Measurements from ENCODE around the gene DNAJB6.

Gene DNAJB6

DNA sequence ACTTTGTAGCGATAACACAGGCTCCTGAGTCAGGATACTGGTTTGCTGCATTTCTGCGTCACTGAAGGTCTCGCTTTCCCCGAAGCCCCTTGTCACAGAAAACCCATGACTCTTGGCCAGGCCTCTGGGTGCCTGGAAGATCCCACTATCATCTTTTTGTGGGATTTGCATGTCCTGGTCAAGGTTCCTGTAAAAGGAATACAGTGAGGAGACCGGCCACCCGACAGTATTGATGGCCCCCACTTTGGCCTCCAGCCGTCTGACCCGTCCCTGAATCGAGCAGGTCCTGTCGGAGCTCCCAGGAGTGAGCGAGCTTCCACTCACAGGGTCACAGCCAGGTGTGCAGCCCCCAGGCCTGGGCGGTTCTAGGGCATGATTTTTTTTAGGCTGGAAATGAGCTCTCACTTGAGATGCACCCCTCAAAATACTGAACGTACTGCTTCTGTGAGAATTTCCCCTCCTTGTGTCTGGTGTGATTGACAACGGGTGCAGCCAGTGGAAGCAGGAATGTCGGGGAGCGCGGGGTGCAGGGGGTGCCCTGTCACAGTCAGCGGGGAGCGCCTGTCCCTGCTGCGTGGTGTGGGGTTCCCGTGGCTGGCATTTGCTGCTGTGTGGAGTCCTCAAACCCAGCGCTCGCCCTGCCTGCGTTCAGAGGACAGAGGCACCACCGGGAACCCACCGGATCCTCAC, 75.8 kb downstream of the DNAJB6 start:
- Histone ChIP-seq H3K4me3 (ENCODE audit: low read depth, low read length) (no peak overlapping the region), H3K9ac (ENCODE audit: low read length) (no peak overlapping the region), H3K9me3 (ENCODE audit: control insufficient read depth, insufficient read depth, low read depth, low read length) (no peaks in the 10 kb centered on the region), H3K36me3 (ENCODE audit: control insufficient read depth, insufficient read depth, low read length) (peaks cover 75% of the 10 kb centered on the region), H3K27ac (ENCODE audit: low read depth, low read length) (0 out of 2 replicates have a peak overlapping the region, but pooled peaks have one; percentile 39), H3K27me3 (ENCODE audit: control insufficient read depth, insufficient read depth, low read length) (no peaks in the 10 kb centered on the region), H3K4me1 (ENCODE audit: control insufficient read depth, insufficient read depth, low read length) (peaks cover 45% of the 10 kb centered on the region)

DNA sequence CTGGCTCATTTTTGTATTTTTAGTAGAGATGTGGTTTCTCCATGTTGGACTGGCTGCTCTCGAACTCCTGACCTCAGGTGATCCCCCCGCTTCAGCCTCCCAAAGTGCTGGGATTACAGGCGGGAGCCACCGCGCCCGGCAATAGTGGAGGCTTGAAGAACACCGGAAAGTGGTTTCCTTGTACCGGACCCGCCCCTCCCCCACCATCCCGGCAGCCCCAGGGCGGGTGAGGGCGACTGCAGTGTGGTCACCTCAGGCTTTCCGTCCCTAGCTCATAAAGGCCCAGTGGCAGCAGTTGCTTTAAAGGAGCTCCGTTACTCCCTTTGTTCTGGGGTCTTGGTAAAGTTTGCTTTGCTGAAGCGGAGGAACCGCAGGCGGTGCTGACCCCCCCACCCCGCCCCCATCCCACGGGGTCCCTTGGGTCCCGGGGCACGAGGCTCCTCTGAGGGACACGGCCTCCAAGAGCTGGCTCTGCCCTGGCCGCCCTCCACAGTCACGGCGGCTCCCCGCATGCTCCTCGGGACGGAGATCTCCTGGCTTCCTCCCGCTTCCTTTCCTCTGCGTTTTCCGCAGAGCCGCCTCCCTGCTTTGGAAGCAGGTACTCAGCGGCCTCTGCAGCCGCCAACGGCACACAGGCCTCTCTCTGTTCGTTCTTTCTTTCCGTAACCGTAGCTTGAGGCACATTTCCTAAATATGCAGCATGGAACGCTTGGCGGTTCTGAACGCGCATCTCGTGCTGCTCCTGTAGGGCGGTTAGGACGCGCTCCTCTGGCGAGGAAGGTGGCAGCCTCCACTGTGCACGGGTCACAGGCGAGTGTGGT, 77.3 kb downstream of the DNAJB6 start:
- H3K9ac ChIP-seq (ENCODE audit: low read length) = no peak overlapping the region
- H3K36me3 ChIP-seq (ENCODE audit: control insufficient read depth, insufficient read depth, low read length) = peaks cover 73% of the 10 kb centered on the region
- peaks cover 39% of the 10 kb centered on the region for H3K4me1 ChIP-seq (ENCODE audit: control insufficient read depth, insufficient read depth, low read length)
- H3K9me3 ChIP-seq (ENCODE audit: control insufficient read depth, insufficient read depth, low read depth, low read length) = no peaks in the 10 kb centered on the region
- H3K27ac ChIP-seq (ENCODE audit: low read depth, low read length) = 0 out of 2 replicates have a peak overlapping the region, but pooled peaks have one; percentile 22
- no peaks in the 10 kb centered on the region for H3K27me3 ChIP-seq (ENCODE audit: control insufficient read depth, insufficient read depth, low read length)
- no peak overlapping the region for H3K4me3 ChIP-seq (ENCODE audit: low read depth, low read length)

DNA sequence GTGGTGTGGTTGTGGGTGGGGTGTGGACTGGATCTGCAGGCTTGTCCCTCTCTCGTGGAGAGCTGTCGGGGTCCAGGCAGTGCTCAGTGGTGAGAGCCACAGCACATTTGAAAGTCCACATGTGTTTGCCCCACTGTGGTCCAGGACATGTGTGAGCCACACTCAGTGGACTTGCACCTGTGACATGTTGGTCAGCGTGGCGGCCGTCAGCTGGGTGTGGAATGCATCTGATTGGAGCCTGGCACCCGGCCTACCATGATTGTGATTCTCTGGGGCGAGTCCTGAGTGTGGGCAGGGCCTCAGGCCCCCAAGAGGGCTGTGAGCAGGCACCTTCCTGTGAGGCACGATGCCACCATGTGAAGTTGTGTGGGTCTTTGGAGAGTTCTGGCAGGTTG, 77.9 kb downstream of the DNAJB6 start:
- no peak overlapping the region for H3K4me3 ChIP-seq (ENCODE audit: low read depth, low read length)
- peaks cover 67% of the 10 kb centered on the region for H3K36me3 ChIP-seq (ENCODE audit: control insufficient read depth, insufficient read depth, low read length)
- H3K27ac ChIP-seq (ENCODE audit: low read depth, low read length) = no peak overlapping the region
- peaks cover 33% of the 10 kb centered on the region for H3K4me1 ChIP-seq (ENCODE audit: control insufficient read depth, insufficient read depth, low read length)
- H3K9ac ChIP-seq (ENCODE audit: low read length) = no peak overlapping the region
- no peaks in the 10 kb centered on the region for H3K27me3 ChIP-seq (ENCODE audit: control insufficient read depth, insufficient read depth, low read length)
- H3K9me3 ChIP-seq (ENCODE audit: control insufficient read depth, insufficient read depth, low read depth, low read length) = no peaks in the 10 kb centered on the region

DNA sequence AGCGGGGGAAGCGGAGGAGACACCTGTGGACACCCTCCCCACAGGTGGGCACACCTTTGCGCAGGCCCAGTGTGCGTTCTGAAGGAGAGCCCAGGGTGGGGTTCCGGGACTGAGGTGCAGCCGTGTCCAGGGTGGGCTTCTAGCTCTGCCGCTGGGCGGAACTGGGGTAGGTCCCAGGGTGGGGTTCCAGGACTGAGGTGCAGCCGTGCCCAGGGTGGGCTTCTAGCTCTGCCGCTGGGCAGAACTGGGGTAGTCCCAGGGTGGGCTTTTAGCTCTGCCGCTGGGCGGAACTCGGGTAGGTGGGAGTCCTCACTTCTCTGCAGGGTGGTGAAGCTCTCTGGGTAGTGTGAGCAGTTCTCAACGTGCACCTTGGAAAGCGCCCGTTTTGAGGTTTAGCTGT, 78.7 kb downstream of the DNAJB6 start:
- Histone ChIP-seq H3K27me3 (ENCODE audit: control insufficient read depth, insufficient read depth, low read length) (no peaks in the 10 kb centered on the region), H3K27ac (ENCODE audit: low read depth, low read length) (no peak overlapping the region), H3K9ac (ENCODE audit: low read length) (no peak overlapping the region), H3K9me3 (ENCODE audit: control insufficient read depth, insufficient read depth, low read depth, low read length) (no peaks in the 10 kb centered on the region), H3K4me3 (ENCODE audit: low read depth, low read length) (no peak overlapping the region), H3K4me1 (ENCODE audit: control insufficient read depth, insufficient read depth, low read length) (peaks cover 27% of the 10 kb centered on the region), H3K36me3 (ENCODE audit: control insufficient read depth, insufficient read depth, low read length) (peaks cover 59% of the 10 kb centered on the region)

DNA sequence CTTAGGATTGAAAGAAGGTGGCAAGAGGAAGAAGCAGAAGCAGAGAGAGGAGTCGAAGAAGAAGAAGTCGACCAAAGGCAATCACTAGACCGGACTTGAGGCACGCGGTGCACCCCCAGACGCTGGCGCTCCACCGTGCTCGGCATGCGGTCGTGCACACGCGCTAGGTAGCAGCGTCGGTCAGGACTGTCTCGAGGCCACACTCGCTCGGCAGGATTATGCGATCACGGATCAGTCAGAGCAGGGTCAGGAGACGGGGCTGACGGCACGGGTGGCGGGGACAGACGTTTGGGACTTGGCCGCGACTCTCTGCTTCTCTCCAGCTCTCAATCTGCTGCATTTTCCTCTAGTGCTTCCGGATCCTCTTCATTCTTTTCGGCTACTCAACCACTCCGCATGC, 79.2 kb downstream of the DNAJB6 start:
- no peaks in the 10 kb centered on the region for H3K27me3 ChIP-seq (ENCODE audit: control insufficient read depth, insufficient read depth, low read length)
- peaks cover 23% of the 10 kb centered on the region for H3K4me1 ChIP-seq (ENCODE audit: control insufficient read depth, insufficient read depth, low read length)
- H3K27ac ChIP-seq (ENCODE audit: low read depth, low read length) = no peak overlapping the region
- no peak overlapping the region for H3K4me3 ChIP-seq (ENCODE audit: low read depth, low read length)
- peaks cover 55% of the 10 kb centered on the region for H3K36me3 ChIP-seq (ENCODE audit: control insufficient read depth, insufficient read depth, low read length)
- H3K9ac ChIP-seq (ENCODE audit: low read length) = no peak overlapping the region
- no peaks in the 10 kb centered on the region for H3K9me3 ChIP-seq (ENCODE audit: control insufficient read depth, insufficient read depth, low read depth, low read length)

DNA sequence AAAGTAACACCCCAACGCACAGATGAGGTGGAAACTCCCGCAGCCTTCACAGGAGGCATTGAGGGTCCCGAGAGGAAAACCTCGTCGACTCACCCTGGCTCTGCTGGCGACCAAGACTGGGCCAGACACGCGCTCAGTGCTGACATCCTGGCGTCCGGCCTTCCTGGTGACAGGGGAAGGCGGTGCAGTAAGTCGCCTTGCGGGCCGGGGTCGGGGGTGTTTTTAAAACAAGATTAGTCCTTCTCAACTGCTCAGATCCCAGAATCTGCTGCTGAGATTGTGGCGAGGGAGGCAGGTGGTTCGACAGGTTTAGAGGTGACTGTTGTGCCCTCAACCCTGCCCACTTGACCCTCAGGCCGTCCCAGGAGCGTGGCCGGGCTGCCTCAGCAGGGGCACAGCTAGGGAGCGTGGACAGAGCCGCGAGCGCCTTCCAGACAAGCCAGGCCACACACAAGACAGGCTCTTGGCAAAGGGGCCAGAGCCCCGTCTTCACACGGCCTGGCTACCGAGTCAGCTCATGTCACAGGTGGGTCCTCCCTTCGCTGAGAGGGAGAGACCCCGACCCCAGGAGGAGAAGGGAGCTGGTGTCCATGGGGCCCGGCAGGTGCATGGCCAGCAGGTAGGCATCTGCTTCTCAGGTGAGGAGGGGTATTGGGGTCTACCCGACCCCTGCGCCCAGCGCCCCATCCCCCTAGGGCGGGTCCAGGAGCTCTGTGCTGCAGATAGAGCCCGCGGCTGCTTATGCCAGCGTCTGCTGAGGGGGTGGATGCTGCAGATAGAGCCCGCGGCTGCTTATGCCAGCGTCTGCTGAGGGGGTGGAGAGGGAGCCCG, 81.6 kb downstream of the DNAJB6 start:
- peaks cover under 1% of the 10 kb centered on the region; the same call in 1 of the 2 replicates for H3K4me1 ChIP-seq (ENCODE audit: control insufficient read depth, insufficient read depth, low read length)
- H3K4me3 ChIP-seq (ENCODE audit: low read depth, low read length) = no peak overlapping the region
- no peak overlapping the region for H3K27ac ChIP-seq (ENCODE audit: low read depth, low read length)
- peaks cover 44% of the 10 kb centered on the region for H3K36me3 ChIP-seq (ENCODE audit: control insufficient read depth, insufficient read depth, low read length)
- no peaks in the 10 kb centered on the region for H3K9me3 ChIP-seq (ENCODE audit: control insufficient read depth, insufficient read depth, low read depth, low read length)
- no peak overlapping the region for H3K9ac ChIP-seq (ENCODE audit: low read length)
- no peaks in the 10 kb centered on the region for H3K27me3 ChIP-seq (ENCODE audit: control insufficient read depth, insufficient read depth, low read length)

DNA sequence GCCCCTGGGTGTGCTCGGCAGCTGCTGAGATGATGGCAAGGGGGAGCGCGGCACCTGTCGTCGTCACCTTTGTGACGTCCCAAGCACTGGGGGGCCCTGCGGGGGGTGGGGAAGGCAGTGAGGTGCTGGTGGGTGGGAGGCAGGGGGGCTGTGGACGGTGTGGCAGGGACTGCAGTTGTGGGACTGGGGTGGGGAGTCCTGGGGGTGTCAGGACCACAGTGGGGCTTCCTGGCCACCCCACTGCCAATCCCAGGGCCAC, 82.2 kb downstream of the DNAJB6 start:
- no peak overlapping the region for H3K4me3 ChIP-seq (ENCODE audit: low read depth, low read length)
- no peaks in the 10 kb centered on the region for H3K27me3 ChIP-seq (ENCODE audit: control insufficient read depth, insufficient read depth, low read length)
- no peak overlapping the region for H3K27ac ChIP-seq (ENCODE audit: low read depth, low read length)
- H3K36me3 ChIP-seq (ENCODE audit: control insufficient read depth, insufficient read depth, low read length) = peaks cover 44% of the 10 kb centered on the region
- H3K9me3 ChIP-seq (ENCODE audit: control insufficient read depth, insufficient read depth, low read depth, low read length) = no peaks in the 10 kb centered on the region
- no peaks in the 10 kb centered on the region for H3K4me1 ChIP-seq (ENCODE audit: control insufficient read depth, insufficient read depth, low read length)
- no peak overlapping the region for H3K9ac ChIP-seq (ENCODE audit: low read length)

DNA sequence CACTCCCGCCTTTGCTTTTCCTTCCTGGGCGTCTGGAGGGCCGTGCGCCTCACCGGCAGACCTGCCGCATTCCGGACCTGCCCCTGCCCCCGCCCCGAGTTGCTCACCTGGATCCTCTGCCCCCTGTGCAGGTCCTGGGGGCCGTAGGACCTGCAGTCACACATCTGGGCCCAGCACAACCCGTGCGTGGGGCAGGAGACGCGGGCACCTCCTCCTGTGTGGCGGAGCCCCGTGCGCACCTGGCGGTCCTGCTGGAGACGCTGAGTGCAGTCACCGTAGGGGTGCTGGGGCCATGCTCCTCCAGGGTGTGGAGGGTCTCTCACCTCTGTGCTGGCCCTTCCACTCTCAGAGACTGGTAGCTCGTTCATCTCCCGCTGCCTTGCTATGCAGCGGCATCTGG, 85.5 kb downstream of the DNAJB6 start:
- H3K36me3 ChIP-seq (ENCODE audit: control insufficient read depth, insufficient read depth, low read length) = peaks cover 12% of the 10 kb centered on the region
- no peaks in the 10 kb centered on the region for H3K4me1 ChIP-seq (ENCODE audit: control insufficient read depth, insufficient read depth, low read length)
- H3K27me3 ChIP-seq (ENCODE audit: control insufficient read depth, insufficient read depth, low read length) = no peaks in the 10 kb centered on the region
- no peak overlapping the region for H3K9ac ChIP-seq (ENCODE audit: low read length)
- H3K4me3 ChIP-seq (ENCODE audit: low read depth, low read length) = no peak overlapping the region
- no peaks in the 10 kb centered on the region for H3K9me3 ChIP-seq (ENCODE audit: control insufficient read depth, insufficient read depth, low read depth, low read length)
- H3K27ac ChIP-seq (ENCODE audit: low read depth, low read length) = no peak overlapping the region

DNA sequence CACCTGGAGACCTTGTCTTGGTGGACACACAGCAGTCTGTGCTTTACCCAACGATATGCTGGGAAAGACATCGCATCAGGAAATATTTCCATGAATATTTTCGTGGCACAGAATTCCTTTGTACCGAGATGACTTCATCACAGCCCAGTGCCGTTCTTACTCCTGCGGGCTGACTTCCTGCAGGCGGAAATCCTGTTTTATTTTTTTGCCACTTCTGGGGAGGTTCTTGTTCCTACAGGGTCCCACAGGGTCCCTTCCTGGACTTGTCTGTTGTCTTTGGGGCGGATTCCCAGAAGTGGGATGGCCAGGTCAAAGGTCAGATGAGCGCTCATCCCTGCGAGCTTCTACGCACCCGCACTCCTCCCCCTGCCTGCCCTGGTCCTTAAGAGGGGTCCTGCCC, 86.5 kb downstream of the DNAJB6 start:
- Histone ChIP-seq H3K4me1 (ENCODE audit: control insufficient read depth, insufficient read depth, low read length) (no peaks in the 10 kb centered on the region), H3K9me3 (ENCODE audit: control insufficient read depth, insufficient read depth, low read depth, low read length) (no peaks in the 10 kb centered on the region), H3K27ac (ENCODE audit: low read depth, low read length) (no peak overlapping the region), H3K9ac (ENCODE audit: low read length) (no peak overlapping the region), H3K36me3 (ENCODE audit: control insufficient read depth, insufficient read depth, low read length) (peaks cover 6% of the 10 kb centered on the region; the same call in 1 of the 2 replicates), H3K27me3 (ENCODE audit: control insufficient read depth, insufficient read depth, low read length) (no peaks in the 10 kb centered on the region), H3K4me3 (ENCODE audit: low read depth, low read length) (no peak overlapping the region)

DNA sequence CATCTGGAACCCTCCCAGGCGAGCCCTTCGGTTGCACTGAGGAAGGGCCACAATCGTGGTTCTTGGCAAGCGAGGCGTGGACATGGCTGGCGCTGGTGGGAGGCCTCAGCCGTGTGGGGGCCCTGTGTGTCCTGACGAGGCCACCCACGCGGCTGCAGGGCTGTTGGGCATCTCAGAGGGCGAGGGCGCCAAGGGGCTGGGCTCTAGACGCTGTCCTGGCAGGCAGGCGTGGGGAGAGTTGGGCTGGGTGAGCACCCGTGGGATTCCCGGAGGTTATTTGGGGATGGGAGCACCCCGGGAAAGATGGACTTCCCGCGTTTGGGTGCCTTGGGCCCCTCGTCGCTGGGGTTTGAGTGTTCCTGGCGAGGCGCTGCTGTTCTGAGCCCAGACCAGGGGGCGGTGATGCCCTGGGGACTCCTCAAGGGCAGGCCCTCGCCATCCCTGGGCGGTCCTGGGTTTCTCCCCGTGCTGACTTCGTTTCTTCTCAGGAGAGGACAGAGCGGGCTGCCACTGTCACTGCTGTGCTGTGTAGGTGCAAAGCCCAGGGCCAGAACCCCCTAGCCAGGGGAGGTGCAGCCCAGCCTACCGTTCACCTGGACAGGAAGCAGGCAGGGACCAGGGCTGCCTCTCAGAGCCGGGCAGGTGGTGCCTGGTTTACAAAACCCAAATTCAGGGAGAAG, 87.2 kb downstream of the DNAJB6 start:
- Histone ChIP-seq H3K27ac (ENCODE audit: low read depth, low read length) (no peak overlapping the region; the same call in 1 of the 2 replicates), H3K36me3 (ENCODE audit: control insufficient read depth, insufficient read depth, low read length) (peaks cover 5% of the 10 kb centered on the region; the same call in 1 of the 2 replicates), H3K4me3 (ENCODE audit: low read depth, low read length) (no peak overlapping the region), H3K4me1 (ENCODE audit: control insufficient read depth, insufficient read depth, low read length) (no peaks in the 10 kb centered on the region), H3K27me3 (ENCODE audit: control insufficient read depth, insufficient read depth, low read length) (no peaks in the 10 kb centered on the region), H3K9ac (ENCODE audit: low read length) (no peak overlapping the region), H3K9me3 (ENCODE audit: control insufficient read depth, insufficient read depth, low read depth, low read length) (no peaks in the 10 kb centered on the region)
